ENCODE data around the gene CDC42BPA. TPM values are rescaled to one million over a fixed set of nuclear protein-coding genes. Genes with fewer than 3 reads are reported as not detected.

Gene CDC42BPA
- total RNA-seq, 4 donors from 2014 or later, result 49.0 to 102 (median 54.2) TPM

DNA sequence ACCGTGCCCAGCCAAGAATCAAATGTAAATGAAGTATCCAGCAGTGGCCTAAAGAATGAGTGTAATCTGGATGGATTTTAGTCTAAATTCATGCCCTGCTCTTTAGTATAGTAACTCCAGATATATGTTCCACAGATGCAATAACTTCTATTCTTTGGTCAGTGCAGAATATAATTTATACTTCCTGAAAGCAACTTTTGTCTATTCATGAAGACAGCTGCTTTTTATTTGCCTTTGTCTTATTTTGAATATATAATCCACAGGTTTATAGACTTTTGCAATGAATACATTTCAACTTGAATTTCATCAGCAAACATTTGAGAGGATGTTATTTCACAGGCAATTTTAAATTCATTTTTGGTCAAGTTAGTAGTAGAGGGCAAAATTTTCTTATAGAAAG is 54.4 kb downstream of the CDC42BPA start:
- H3K9me3 ChIP-seq, result no peaks in the 10 kb centered on the region
- peaks cover 0 to 12% (median 0%) of the 10 kb centered on the region in 4 donors for H3K4me1 ChIP-seq
- no peaks in the 10 kb centered on the region for H3K36me3 ChIP-seq
- no peaks in the 10 kb centered on the region for H3K27me3 ChIP-seq
- DNase-seq, result no peak
- TF ChIP-seq, protein P1, sequence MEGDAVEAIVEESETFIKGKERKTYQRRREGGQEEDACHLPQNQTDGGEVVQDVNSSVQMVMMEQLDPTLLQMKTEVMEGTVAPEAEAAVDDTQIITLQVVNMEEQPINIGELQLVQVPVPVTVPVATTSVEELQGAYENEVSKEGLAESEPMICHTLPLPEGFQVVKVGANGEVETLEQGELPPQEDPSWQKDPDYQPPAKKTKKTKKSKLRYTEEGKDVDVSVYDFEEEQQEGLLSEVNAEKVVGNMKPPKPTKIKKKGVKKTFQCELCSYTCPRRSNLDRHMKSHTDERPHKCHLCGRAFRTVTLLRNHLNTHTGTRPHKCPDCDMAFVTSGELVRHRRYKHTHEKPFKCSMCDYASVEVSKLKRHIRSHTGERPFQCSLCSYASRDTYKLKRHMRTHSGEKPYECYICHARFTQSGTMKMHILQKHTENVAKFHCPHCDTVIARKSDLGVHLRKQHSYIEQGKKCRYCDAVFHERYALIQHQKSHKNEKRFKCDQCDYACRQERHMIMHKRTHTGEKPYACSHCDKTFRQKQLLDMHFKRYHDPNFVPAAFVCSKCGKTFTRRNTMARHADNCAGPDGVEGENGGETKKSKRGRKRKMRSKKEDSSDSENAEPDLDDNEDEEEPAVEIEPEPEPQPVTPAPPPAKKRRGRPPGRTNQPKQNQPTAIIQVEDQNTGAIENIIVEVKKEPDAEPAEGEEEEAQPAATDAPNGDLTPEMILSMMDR (IDR thresholded peaks at IDR 0.05), result no peak
- TF ChIP-seq EP300 (IDR thresholded peaks at IDR 0.05; ENCODE audit: low read depth), result no peak
- no peak for TF ChIP-seq POLR2AphosphoS5 (IDR thresholded peaks at IDR 0.05)
- TF ChIP-seq POLR2A (IDR thresholded peaks at IDR 0.05), result no peak
- 50 to 79% methylated on average over 1 of the region's 1 CpG for WGBS, 2 donors (ENCODE audit: low coverage in 1 of 2)
- no peak overlapping the region for H3K27ac ChIP-seq
- intact Hi-C loops (cut with DNase I; ENCODE audit: low total_unique reads) (no loop called here), in situ Hi-C loops (cut with MboI; ENCODE audit: low pct_ligation_motif_present in 1 of 4, low pct_unique_long_range_greater_than_20kb in 1 of 4, low sequenced_read_pairs in 3 of 4) (no loop called here)
- no peak overlapping the region for H3K4me3 ChIP-seq

DNA sequence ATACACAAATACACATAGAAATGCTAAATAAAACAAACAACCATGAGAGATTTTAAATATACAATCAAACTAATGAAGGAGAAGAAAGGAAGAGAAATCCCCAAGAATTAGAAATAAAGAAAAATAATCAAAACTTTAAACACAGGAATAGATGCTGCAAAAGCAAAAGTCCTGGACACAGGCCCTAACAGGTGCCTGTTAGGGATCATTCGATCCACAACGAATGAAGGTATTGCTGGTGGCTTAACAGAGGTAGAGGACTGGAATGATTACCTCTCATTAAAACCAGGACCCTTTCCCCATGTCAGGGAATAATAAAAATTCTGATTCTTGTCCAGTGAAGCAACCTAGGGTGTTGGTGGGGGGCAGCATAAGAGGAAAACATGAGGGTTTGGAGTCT is 56.8 kb downstream of the CDC42BPA start:
- DNase-seq, result no peak
- H3K27ac ChIP-seq, result no peak overlapping the region
- WGBS, 2 donors (ENCODE audit: low coverage in 1 of 2), result 88 to 93% methylated on average over 2 of the region's 2 CpGs
- TF ChIP-seq POLR2AphosphoS5 (IDR thresholded peaks at IDR 0.05) (no peak), POLR2A (IDR thresholded peaks at IDR 0.05) (no peak), EP300 (IDR thresholded peaks at IDR 0.05; ENCODE audit: low read depth) (no peak)
- TF ChIP-seq, protein P1 (IDR thresholded peaks at IDR 0.05), result no peak
- peaks cover 0 to 4% (median 0%) of the 10 kb centered on the region in 4 donors for H3K4me1 ChIP-seq
- no peaks in the 10 kb centered on the region for H3K27me3 ChIP-seq
- H3K9me3 ChIP-seq, result no peaks in the 10 kb centered on the region
- H3K36me3 ChIP-seq, result no peaks in the 10 kb centered on the region
- H3K4me3 ChIP-seq, result no peak overlapping the region
- intact Hi-C loops (cut with DNase I; ENCODE audit: low total_unique reads), result no loop called here
- in situ Hi-C loops (cut with MboI; ENCODE audit: low pct_ligation_motif_present in 1 of 4, low pct_unique_long_range_greater_than_20kb in 1 of 4, low sequenced_read_pairs in 3 of 4), result no loop called here

GRCh38 chr1:227260433-227260832 is 57.9 kb downstream of the CDC42BPA start:
- DNase-seq, result no peak
- no peak overlapping the region for H3K27ac ChIP-seq

GRCh38 chr1:227257964-227258363 is 60.3 kb downstream of the CDC42BPA start:
- Histone ChIP-seq H3K27ac (no peak overlapping the region), H3K36me3 (no peaks in the 10 kb centered on the region), H3K9me3 (no peaks in the 10 kb centered on the region), H3K4me1 (peaks cover 0 to 19% (median 5%) of the 10 kb centered on the region in 4 donors), H3K27me3 (no peaks in the 10 kb centered on the region), H3K4me3 (no peak overlapping the region)
- WGBS, 2 donors (ENCODE audit: low coverage in 1 of 2), result 90 to 93% methylated on average over 5 to 7 of the region's 7 CpGs
- no peak for TF ChIP-seq POLR2AphosphoS5 (IDR thresholded peaks at IDR 0.05)
- TF ChIP-seq, protein P1 (IDR thresholded peaks at IDR 0.05), result no peak
- no peak for TF ChIP-seq EP300 (IDR thresholded peaks at IDR 0.05; ENCODE audit: low read depth)
- TF ChIP-seq POLR2A (IDR thresholded peaks at IDR 0.05), result no peak
- intact Hi-C loops (cut with DNase I; ENCODE audit: low total_unique reads), result no loop called here
- in situ Hi-C loops (cut with MboI; ENCODE audit: low pct_ligation_motif_present in 1 of 4, low pct_unique_long_range_greater_than_20kb in 1 of 4, low sequenced_read_pairs in 3 of 4), result no loop called here
- no peak for DNase-seq

More at GRCh38 chr1:227260433-227260832, 57.9 kb downstream of the CDC42BPA start:
- no peak for TF ChIP-seq EP300 (IDR thresholded peaks at IDR 0.05; ENCODE audit: low read depth)
- TF ChIP-seq, protein P1 (IDR thresholded peaks at IDR 0.05), result no peak
- no peak for TF ChIP-seq POLR2AphosphoS5 (IDR thresholded peaks at IDR 0.05)
- TF ChIP-seq POLR2A (IDR thresholded peaks at IDR 0.05), result no peak
- H3K27me3 ChIP-seq, result no peaks in the 10 kb centered on the region
- H3K4me3 ChIP-seq, result no peak overlapping the region
- intact Hi-C loops (cut with DNase I; ENCODE audit: low total_unique reads), result no loop called here
- in situ Hi-C loops (cut with MboI; ENCODE audit: low pct_ligation_motif_present in 1 of 4, low pct_unique_long_range_greater_than_20kb in 1 of 4, low sequenced_read_pairs in 3 of 4), result no loop called here
- 86 to 98% methylated on average over 2 of the region's 2 CpGs for WGBS, 2 donors (ENCODE audit: low coverage in 1 of 2)
- H3K9me3 ChIP-seq, result no peaks in the 10 kb centered on the region
- no peaks in the 10 kb centered on the region for H3K36me3 ChIP-seq
- peaks cover 0 to 6% (median under 1%) of the 10 kb centered on the region in 4 donors for H3K4me1 ChIP-seq
